MCF 10A (cell line): ENCODE measurements around the gene STAG1. TPM values are rescaled to one million over a fixed set of nuclear protein-coding genes. Genes with fewer than 3 reads are reported as not detected.

Experiments used
- BruUV-seq: library from RNA; stranded (reverse); fragments of 400-500 nt; replicated peaks from 2 replicates; lab custom pipeline; 2021; lab: Mats Ljungman, UMichigan
- CTCF ChIA-PET: fragments of 300-600 bp; sonication (Branson Sonifier 250); formaldehyde crosslinking; extraction: SDS; loops from one replicate; lab custom pipeline; 2021; ENCODE audit warnings: antibody characterized with exemption, inconsistent platforms; lab: Yijun Ruan, JAX
- POLR2A ChIA-PET: fragments of 300-600, 350-650 bp; sonication (Branson Sonifier 250); formaldehyde crosslinking; extraction: SDS; loops from one replicate; lab custom pipeline; 2020; ENCODE audit warnings: antibody characterized with exemption, inconsistent platforms; lab: Yijun Ruan, JAX
- DNase-seq: peaks from one replicate; pipeline ENCODE4 v3.0.0-alpha.2; 2018; ENCODE audit not compliant: unreplicated experiment
- H3K27ac Mint-ChIP-seq: one replicate; pipeline ENCODE4 v1.8.0; 2022; ENCODE audit warnings: mild to moderate bottlenecking, low read depth, mixed read lengths; ENCODE audit not compliant: unreplicated experiment
- H3K27me3 Mint-ChIP-seq: one replicate; pipeline ENCODE4 v1.8.0; 2022; ENCODE audit warnings: mixed read lengths; ENCODE audit not compliant: insufficient read depth, unreplicated experiment
- H3K36me3 Mint-ChIP-seq: one replicate; pipeline ENCODE4 v1.8.0; 2022; ENCODE audit warnings: mild to moderate bottlenecking, moderate library complexity, mixed read lengths; ENCODE audit not compliant: insufficient read depth, unreplicated experiment
- H3K4me1 Mint-ChIP-seq: one replicate; pipeline ENCODE4 v1.8.0; 2022; ENCODE audit warnings: mixed read lengths; ENCODE audit not compliant: insufficient read depth, unreplicated experiment
- H3K4me3 Mint-ChIP-seq: one replicate; pipeline ENCODE4 v1.8.0; 2022; ENCODE audit warnings: mild to moderate bottlenecking, moderate library complexity, mixed read lengths; ENCODE audit not compliant: unreplicated experiment
- H3K9me3 Mint-ChIP-seq: one replicate; pipeline ENCODE4 v1.8.0; 2022; ENCODE audit warnings: mixed read lengths; ENCODE audit not compliant: unreplicated experiment
- CTCF ChIP-seq: fragments of 200-600 bp; IDR thresholded peaks from one replicate; pipeline ENCODE4 v1.8.0; 2022; ENCODE audit warnings: antibody characterized with exemption, mild to moderate bottlenecking; ENCODE audit not compliant: unreplicated experiment
- intact Hi-C: fragments of 100-400 bp; cut with micrococcal nuclease; formaldehyde crosslinking; loops from 2 replicates; pipeline ENCODE4 v1.14.1; 2022
- total RNA-seq: library from RNA; stranded (reverse); gene quantifications from 2 replicates; pipeline ENCODE4 v1.2.3, GENCODE V29; 2022

The STAG1 gene
- total RNA-seq, 1 experiment from 2014 or later = 34.3 TPM

DNA sequence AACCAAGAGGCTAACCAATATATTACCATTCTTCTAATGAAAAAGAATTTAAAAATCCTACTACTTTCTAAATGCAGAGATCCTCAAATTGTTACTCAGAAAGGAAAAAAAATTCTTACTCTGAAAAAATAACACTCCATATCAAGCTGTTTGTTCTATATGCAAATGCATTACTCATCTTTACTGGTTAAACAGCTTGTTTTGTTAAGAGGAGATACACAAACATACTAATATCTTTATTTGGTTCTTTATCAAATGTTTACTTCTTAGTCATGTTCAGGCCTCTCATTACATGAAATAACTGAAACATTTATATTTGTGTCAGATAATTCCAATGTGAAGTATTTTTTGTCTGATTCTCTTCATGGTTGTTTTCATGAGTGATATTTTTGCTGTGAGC, 355.3 kb downstream of the STAG1 start:
- H3K4me3 Mint-ChIP-seq = no peak overlapping the region
- H3K27me3 Mint-ChIP-seq = no peaks in the 10 kb centered on the region
- no peaks in the 10 kb centered on the region for H3K4me1 Mint-ChIP-seq
- H3K27ac Mint-ChIP-seq = peak overlapping the region; percentile 7
- H3K36me3 Mint-ChIP-seq = peaks cover 42% of the 10 kb centered on the region
- intact Hi-C loops = loop anchor here (10.0 kb wide), 1 partner anchor 202 kb away; the partner anchor contains the start of gene MSL2
- no peaks in the 10 kb centered on the region for H3K9me3 Mint-ChIP-seq
- DNase-seq = no peak
- TF ChIP-seq CTCF = no peak
- BruUV-seq = no TSS peak
- ChIA-PET CTCF (interaction anchor here (0.6 to 3.5 kb wide), 3 partner anchors 20 to 1295 kb away, joined by 3 to 15 read pairs (median 3); partner anchors contain the start of gene STAG1), POLR2A (interaction anchor here (0.8 kb wide), 1 partner anchor 26 kb away, joined by 3 read pairs; no protein-coding TSS in a partner anchor)

DNA sequence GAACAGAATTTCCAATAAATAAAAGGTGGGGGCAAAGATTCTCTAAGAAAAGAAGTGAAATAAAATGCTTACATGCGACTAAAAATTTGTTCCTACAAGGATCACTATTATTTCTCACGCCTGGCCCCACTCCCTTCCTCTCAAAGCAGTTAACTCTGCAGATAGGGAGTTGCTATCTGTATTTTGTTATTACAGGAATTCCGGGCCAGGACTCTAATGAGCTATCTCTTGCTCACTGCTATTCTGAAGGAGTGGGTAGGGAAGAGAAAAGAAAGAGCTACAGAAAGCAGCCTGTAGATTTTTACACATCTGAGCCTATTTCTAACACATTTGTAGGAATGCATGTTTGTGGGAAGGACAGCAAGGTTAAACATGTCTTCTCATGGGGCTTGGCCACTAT, 361.6 kb downstream of the STAG1 start:
- Mint-ChIP-seq H3K27me3 (no peaks in the 10 kb centered on the region), H3K9me3 (no peaks in the 10 kb centered on the region), H3K27ac (no peak overlapping the region), H3K4me1 (no peaks in the 10 kb centered on the region), H3K4me3 (no peak overlapping the region), H3K36me3 (peaks cover 42% of the 10 kb centered on the region)
- intact Hi-C loops = loop anchor here (2.0 to 10.0 kb wide), 3 partner anchors 154 to 622 kb away; partner anchors contain the start of gene MSL2
- TF ChIP-seq CTCF = no peak
- no TSS peak for BruUV-seq
- ChIA-PET POLR2A (interaction anchor here (3.7 kb wide), 1 partner anchor 362 kb away, joined by 28 read pairs; the partner anchor contains the start of gene STAG1), CTCF (interaction anchor here (0.5 to 6.8 kb wide), 23 partner anchors 9 to 711 kb away, joined by 3 to 60 read pairs (median 4); partner anchors contain the start of gene STAG1)
- no peak for DNase-seq

DNA sequence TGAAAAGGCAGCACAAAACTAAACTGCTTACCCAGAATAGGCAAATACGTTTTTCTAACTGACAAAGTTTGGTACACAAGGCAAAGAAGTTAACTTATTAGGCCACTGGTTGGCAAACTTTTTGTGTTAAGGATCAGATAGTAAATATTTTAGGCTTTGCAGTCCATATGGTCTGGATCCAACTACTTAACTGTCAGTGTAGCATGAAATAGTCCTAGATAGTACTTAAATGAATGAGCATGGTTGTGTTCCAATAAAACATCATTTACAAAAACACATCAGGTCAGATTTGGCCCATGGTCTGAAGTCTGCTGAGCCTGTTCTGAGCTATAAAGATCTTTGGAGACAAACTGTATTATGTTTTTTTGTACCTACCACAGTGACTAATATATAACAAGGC, 365.1 kb downstream of the STAG1 start:
- CTCF ChIA-PET = interaction anchor here (0.6 to 1.6 kb wide), 2 partner anchors 135 to 366 kb away, joined by 3 to 4 read pairs; no protein-coding TSS in a partner anchor
- H3K4me1 Mint-ChIP-seq = no peaks in the 10 kb centered on the region
- peaks cover 20% of the 10 kb centered on the region for H3K36me3 Mint-ChIP-seq
- no peaks in the 10 kb centered on the region for H3K27me3 Mint-ChIP-seq
- no TSS peak for BruUV-seq
- H3K27ac Mint-ChIP-seq = no peak overlapping the region
- no peaks in the 10 kb centered on the region for H3K9me3 Mint-ChIP-seq
- POLR2A ChIA-PET = no interaction called here
- intact Hi-C loops = no loop called here
- no peak for TF ChIP-seq CTCF
- H3K4me3 Mint-ChIP-seq = no peak overlapping the region
- DNase-seq = no peak

DNA sequence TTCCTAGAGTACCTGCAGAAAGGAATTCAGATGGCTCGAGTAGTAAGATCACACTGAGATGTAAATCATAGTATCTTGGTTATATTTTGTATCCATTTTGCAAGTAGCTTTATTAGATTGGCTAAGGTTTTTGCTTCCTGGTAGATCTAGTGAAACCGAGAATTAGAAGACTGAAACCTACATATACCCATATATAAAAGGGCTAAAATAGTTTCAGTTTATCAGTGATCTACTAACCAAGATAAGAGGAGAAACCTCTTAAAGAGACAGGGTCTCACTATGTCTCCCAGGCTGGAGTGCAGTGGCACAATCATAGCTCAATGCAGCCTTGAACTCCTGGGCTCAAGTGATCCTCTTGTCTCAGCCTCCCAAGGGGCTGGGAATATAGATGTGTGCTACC, 366.7 kb downstream of the STAG1 start:
- Mint-ChIP-seq H3K27ac (no peak overlapping the region), H3K9me3 (no peaks in the 10 kb centered on the region), H3K27me3 (no peaks in the 10 kb centered on the region), H3K4me1 (no peaks in the 10 kb centered on the region), H3K4me3 (no peak overlapping the region), H3K36me3 (peaks cover 14% of the 10 kb centered on the region)
- BruUV-seq = no TSS peak
- POLR2A ChIA-PET = no interaction called here
- CTCF ChIA-PET = interaction anchor here (1.2 kb wide), 1 partner anchor 309 kb away, joined by 3 read pairs; no protein-coding TSS in a partner anchor
- no peak for DNase-seq
- no peak for TF ChIP-seq CTCF
- intact Hi-C loops = no loop called here
